ENCODE measurements around the gene BMX.

Gene BMX

DNA sequence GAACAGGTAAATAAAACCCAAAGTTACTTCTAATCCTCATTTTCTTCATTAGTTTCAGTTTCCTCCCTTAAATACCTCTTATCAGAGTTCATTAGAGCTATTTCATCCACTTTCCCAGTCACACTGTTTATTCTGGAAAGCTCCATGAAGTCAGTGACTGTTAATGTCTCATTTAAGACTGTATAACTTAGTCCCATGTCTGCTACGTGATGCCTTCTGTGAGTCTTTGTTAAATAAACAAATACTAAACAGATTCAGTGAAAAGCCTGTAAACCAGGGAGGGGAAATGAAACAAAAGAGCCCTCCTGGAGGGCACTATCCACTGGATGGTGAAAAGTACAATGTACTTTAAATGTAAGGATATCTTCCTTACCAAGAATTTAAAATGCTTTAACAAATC, 75.4 kb downstream of the BMX start:
- no peak for DNase-seq

DNA sequence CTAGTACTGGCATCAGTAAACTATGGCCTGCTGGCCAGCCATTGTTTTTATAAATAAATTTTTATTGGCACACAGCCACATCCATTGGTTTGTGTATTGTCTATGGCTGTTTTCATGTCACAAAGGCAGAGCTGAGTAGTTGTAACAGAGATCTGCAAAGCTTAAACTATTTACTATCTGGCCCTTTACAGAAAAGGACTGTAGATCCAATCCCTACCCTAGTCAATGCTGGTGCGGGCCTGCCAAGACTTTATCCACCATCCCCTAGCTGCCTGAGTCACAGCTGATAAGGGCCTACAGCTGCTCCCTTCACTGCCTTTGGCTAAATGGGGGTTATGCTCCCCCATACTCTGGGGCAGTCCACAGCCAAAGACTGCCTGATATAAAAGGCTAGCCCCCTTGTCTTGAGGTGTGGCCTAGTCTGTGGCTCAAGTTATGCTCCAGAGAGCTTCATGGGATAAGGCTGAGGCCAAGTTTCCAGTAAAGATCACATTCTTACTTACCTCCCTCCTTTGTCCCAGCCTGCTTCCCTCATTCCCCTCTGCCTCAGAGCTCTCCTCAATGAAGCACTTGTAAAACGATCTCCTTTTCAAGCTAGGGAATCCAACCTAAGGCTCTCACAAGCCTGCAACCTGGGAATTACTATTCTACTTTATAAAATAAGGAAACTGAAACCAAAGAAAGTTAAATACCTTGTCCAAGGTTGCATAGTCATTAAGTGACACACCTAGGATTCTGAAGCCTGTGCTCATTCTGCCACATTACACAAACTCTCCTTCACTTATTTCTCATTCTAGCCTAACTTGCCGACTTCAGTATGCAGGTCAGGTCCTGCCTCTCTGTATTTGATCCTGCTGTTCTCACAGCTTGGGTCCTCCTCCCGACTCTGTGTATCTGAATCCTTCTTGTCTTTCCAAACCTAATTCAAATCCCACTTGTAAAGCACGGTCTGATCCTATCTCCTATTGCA, 79.5 kb downstream of the BMX start:
- DNase-seq = no peak

DNA sequence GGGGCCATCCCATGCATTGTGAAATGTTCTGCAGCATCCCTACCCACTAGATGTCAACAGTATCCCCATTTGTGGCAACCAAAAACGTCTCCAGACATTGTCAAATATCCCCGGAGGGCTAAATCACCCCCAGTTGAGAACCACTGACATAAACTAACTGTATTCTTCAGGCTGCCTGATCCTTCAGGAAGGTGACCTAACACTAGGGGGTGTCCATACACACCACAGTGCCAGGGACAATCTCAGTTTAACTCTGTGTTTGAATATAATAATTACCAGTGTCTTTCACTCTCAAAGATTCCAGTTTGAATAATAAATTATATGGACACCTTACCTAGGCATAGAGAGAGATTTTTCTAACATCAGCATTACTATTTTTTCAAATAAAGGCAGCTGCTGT, 93.8 kb downstream of the BMX start:
- DNase-seq = no peak

DNA sequence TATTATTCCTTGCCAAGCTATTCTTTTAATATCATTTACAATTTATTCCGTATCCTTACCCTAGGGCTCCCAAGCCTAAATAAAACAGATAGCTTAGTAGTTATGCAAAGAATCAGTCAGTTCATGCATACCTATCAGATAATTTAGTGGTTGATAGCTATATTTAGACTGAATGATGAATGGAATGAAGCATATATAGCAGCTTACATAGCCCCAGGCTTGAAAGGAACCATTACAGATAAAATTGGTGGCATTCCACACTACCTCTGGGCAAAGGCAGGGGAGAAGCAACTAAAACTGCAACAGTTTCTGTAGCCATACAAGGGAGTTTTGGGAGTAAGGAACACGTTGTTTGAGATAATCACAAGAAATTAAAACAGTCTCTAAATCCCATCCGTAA, 97.4 kb downstream of the BMX start:
- no peak for DNase-seq

DNA sequence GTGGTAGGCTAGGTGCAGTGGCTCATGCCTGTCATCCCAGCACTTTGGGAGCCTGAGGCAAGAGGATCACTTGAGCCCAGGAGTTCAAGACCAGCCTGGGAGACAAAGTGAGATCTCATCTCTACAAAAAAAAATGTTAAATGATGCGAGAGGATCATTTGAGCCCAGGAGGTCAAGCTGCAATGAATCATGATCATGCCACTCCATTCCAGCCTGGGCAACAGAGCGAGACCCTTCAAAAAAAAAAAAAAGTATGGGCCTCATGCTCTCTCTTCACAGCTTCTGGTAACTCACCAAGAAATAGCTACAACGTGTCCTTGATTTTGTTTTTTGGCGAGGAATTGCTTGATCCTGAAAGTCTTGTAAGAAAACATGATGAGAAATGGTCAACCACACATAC, 98.9 kb downstream of the BMX start:
- DNase-seq = no peak

DNA sequence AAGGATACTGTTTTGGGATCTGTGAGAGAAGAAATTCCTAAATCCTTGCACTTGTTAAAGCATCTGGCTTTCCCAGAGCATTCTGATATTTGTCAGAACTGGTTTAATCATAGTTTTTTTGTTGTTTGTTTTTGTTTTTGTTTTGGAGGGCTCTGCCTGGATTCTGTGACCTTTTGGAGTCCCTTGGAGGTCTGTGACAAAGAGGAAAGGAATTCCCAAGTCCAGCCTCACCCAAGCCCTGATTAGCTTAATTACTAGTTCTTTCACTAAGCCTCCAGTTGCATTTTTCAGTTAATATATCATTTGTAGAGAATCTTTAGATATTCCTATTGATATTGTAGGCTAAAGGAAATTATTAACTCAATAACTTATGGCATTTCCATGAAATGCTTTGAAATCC, 99.4 kb downstream of the BMX start:
- DNase-seq = no peak

DNA sequence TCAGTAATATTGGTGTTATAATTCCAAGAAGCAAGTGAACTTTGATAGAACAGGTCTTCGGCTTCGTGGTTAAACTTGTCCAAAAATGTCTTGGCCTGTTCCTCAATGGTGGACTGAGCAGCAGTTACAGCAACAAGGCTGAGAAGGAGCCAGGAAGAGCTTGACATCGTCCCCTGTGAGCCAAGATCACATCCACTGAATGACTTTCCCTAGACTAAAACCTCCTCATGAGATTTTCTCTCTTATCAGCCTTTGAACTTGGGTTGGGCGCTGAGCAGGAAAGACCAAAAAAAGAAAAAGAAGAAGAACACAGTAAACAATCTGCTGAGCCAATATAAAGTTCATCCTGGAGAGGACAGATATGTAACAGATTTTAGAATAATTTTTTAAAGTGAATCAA, 100.1 kb downstream of the BMX start, which contains the start of gene ACE2:
Gene ACE2 (minus strand): TSS at position 216 of the 400 bp plus-strand sequence. CDS start 49 bp downstream, at position 167.
- DNase-seq = no peak

DNA sequence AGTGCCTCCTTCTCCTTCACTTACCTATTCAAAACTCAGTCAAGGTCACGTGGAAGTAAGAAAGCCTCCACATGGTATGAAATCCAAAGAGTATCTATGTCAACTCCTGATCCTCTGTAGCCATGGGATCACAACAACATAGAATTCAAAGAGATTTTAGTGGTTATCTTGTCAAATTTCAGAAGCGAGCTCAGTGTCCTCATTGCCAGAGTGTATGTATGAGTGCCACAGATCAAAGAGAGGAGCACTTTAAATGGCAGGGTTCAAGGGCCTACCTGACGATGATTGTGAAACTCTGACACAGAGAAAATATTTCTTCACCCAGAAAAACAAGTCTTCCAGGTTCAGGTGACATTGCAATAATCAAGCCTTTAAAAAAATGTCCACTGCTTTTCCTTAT, 101.3 kb downstream of the BMX start:
- no peak for DNase-seq

DNA sequence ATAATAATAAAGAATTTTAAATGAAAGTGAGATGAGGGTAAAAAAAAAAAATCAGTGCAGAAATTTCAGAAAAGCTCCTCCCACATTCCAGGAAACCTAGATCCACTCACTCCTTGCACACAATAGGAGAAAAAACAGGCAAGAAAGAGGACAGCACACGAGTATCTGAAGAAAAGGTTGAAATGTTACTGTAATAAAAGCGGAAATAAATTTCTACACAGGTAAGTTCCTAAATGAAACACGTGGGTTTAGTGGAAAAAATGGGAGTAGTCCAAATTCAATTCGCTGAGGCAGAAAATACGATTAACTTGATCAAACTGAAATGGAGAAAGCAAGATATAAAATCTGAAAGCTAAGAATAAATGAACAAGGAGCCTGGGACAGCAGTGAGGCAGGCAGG, 102.2 kb downstream of the BMX start:
- no peak for DNase-seq

DNA sequence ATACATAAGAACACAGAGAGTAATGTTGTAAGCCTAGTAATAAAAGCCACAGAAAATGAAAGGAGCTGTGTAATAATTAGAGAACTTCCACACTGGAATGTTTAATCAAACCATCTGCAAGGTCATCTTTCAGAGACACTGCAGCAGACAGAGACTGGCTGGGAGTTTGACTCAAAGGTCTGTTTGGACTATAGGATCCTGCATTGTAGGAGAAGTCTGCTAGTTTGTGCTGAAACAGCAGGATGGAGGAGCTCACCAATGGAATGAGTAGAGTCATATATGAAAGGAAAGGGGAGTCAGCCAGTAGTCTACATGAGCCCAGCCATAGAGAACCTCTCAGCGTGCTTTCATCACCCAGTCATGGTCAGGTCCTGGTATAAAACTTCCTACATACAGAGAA, 104.6 kb downstream of the BMX start:
- no peak for DNase-seq

All from T-helper 1 cell (primary cell).